ENCODE results near the gene ERO1A.
"Not testable (repeated sequence)": the region's sequence is repeated elsewhere in the genome, so short reads cannot be mapped to it uniquely, and the experiment has no call there.

Gene ERO1A

GRCh38 chr14:52695481-52696091, at the start of gene ERO1A:
Gene ERO1A, minus strand, starts transcription at chr14:52695558. Its CDS starts 77 bp downstream, at chr14:52695481.
- DNase-seq: peak; percentile 85

- DNase-seq: no peak
Observed at GRCh38 chr14:52741865-52742264, 46.5 kb upstream of the ERO1A start.

GRCh38 chr14:52740751-52741150, 45.4 kb upstream of the ERO1A start:
- no peak for DNase-seq

GRCh38 chr14:52738409-52738808, 43.1 kb upstream of the ERO1A start:
- no peak for DNase-seq

- no peak for DNase-seq
Observed at GRCh38 chr14:52735921-52736489, 40.6 kb upstream of the ERO1A start.

- no peak for DNase-seq
Observed at GRCh38 chr14:52733824-52734223, 38.5 kb upstream of the ERO1A start.

- no peak for DNase-seq
Observed at GRCh38 chr14:52730709-52731111, 35.4 kb upstream of the ERO1A start.

- DNase-seq: peak; percentile 99
Observed at GRCh38 chr14:52729925-52730708, 34.8 kb upstream of the ERO1A start, which contains the start of gene STYX. Gene STYX, plus strand, starts transcription at chr14:52730166. Its CDS starts 309 bp downstream, at chr14:52730475.

GRCh38 chr14:52729585-52729924, 34.2 kb upstream of the ERO1A start:
- no peak for DNase-seq

GRCh38 chr14:52729035-52729434, 33.7 kb upstream of the ERO1A start:
- not testable (repeated sequence) for DNase-seq

GRCh38 chr14:52727509-52727908, 32.2 kb upstream of the ERO1A start:
- DNase-seq: not testable (repeated sequence)

GRCh38 chr14:52724360-52724644, 28.9 kb upstream of the ERO1A start:
- no peak for DNase-seq

GRCh38 chr14:52723514-52724359, 28.4 kb upstream of the ERO1A start:
- no peak for DNase-seq

GRCh38 chr14:52716155-52716554, 20.8 kb upstream of the ERO1A start:
- DNase-seq: no peak

GRCh38 chr14:52711666-52712065, 16.3 kb upstream of the ERO1A start:
- DNase-seq: no peak

GRCh38 chr14:52706724-52707706, 11.7 kb upstream of the ERO1A start, which contains the start of gene PSMC6:
Gene PSMC6, plus strand, starts transcription at chr14:52707200. Its CDS starts 20 bp downstream, at chr14:52707220.
- peak; percentile 98 for DNase-seq

- peak; percentile 84 for DNase-seq
Observed at GRCh38 chr14:52706286-52706685, 10.9 kb upstream of the ERO1A start.

- DNase-seq: no peak
Observed at GRCh38 chr14:52703664-52704063, 8.3 kb upstream of the ERO1A start.

GRCh38 chr14:52703225-52703624, 7.9 kb upstream of the ERO1A start:
- DNase-seq: no peak

- no peak for DNase-seq
Observed at GRCh38 chr14:52701223-52701622, 5.9 kb upstream of the ERO1A start.

- no peak for DNase-seq
Observed at GRCh38 chr14:52700701-52701172, 5.4 kb upstream of the ERO1A start.

All from DMS79 treated with DMSO at 0.1 percent for 48 hours (cell line).